Tibial nerve (tissue), 4 donors: ENCODE results near the gene WNT9A. TPM values are rescaled to one million over a fixed set of nuclear protein-coding genes. Genes with fewer than 3 reads are reported as not detected.
"Not testable (repeated sequence)": the region's sequence is repeated elsewhere in the genome, so short reads cannot be mapped to it uniquely, and the experiment has no call there.

Source experiments
- DNase-seq, 2 donors: peaks; one replicate each; pipeline ENCODE4 v3.0.0-alpha.2; 2019; ENCODE audit warnings: low spot score in 2 of 2
- H3K27ac ChIP-seq, 4 donors: fragments of 200-600 bp; sonication (generic) in 3 of 4; one replicate each; pipeline ENCODE4 v1.5.1; 2017 to 2019; ENCODE audit warnings: mild to moderate bottlenecking in 1 of 4
- H3K27me3 ChIP-seq, 2 donors: fragments of 200-600 bp; sonication (generic) in 1 of 2; one replicate each; pipeline versions ENCODE4 v1.5.1 to v1.6.0; 2017 to 2019
- H3K36me3 ChIP-seq, 3 donors: fragments of 200-600 bp; sonication (generic); one replicate each; pipeline ENCODE4 v1.5.1; 2018 to 2019
- H3K4me1 ChIP-seq, 4 donors: fragments of 200-600 bp; sonication (generic) in 3 of 4; one replicate each; pipeline ENCODE4 v1.5.1; 2017 to 2019
- H3K4me3 ChIP-seq, 4 donors: fragments of 200-600 bp; sonication (generic) in 3 of 4; one replicate each; pipeline ENCODE4 v1.5.1; 2017 to 2019; ENCODE audit warnings: mild to moderate bottlenecking in 1 of 4, moderate library complexity in 1 of 4
- H3K9me3 ChIP-seq, 4 donors: fragments of 200-600 bp; sonication (generic) in 3 of 4; one replicate each; pipeline ENCODE4 v1.5.1; 2017 to 2019
- EP300 ChIP-seq, 2 donors: sonication (generic); formaldehyde crosslinking; IDR thresholded peaks; one replicate each; pipeline ENCODE4 v1.6.1; 2017; ENCODE audit warnings: antibody characterized with exemption in 2 of 2, mild to moderate bottlenecking in 1 of 2
- POLR2A ChIP-seq, 2 donors: fragments of 450-650 bp; IDR thresholded peaks; one replicate each; pipeline ENCODE4 v1.6.1; 2017; ENCODE audit warnings: antibody characterized with exemption in 2 of 2, mild to moderate bottlenecking in 2 of 2, moderate library complexity in 2 of 2
- WGBS, 2 donors: methylation state at CpG; one replicate each; pipeline ENCODE4 v1.1.5; 2018; 5-methylcytosine and 5-hydroxymethylcytosine counted together
- total RNA-seq, 4 donors: library from RNA; depleted of rRNA; stranded (reverse); fragments of >200 nt; gene quantifications; one replicate each; pipeline ENCODE4 v1.1.0, GENCODE V29; 2016
- TF ChIP-seq, protein P1 (sequence below), 5 experiments: fragments of 200-600 bp in 3 of 5; fragments of 450-650 bp in 2 of 5; sonication (generic) in 3 of 5; IDR thresholded peaks; one replicate each; pipeline ENCODE4 v1.5.1; 2016 to 2019; ENCODE audit warnings: antibody characterized with exemption in 5 of 5, mild to moderate bottlenecking in 3 of 5, moderate library complexity in 2 of 5

The WNT9A gene, protein sequence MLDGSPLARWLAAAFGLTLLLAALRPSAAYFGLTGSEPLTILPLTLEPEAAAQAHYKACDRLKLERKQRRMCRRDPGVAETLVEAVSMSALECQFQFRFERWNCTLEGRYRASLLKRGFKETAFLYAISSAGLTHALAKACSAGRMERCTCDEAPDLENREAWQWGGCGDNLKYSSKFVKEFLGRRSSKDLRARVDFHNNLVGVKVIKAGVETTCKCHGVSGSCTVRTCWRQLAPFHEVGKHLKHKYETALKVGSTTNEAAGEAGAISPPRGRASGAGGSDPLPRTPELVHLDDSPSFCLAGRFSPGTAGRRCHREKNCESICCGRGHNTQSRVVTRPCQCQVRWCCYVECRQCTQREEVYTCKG
- total RNA-seq = 10 to 100 TPM in 1 of 4 donors, 1 to 10 TPM in 3; 5.1 to 12.8 (median 8.5) TPM

DNA sequence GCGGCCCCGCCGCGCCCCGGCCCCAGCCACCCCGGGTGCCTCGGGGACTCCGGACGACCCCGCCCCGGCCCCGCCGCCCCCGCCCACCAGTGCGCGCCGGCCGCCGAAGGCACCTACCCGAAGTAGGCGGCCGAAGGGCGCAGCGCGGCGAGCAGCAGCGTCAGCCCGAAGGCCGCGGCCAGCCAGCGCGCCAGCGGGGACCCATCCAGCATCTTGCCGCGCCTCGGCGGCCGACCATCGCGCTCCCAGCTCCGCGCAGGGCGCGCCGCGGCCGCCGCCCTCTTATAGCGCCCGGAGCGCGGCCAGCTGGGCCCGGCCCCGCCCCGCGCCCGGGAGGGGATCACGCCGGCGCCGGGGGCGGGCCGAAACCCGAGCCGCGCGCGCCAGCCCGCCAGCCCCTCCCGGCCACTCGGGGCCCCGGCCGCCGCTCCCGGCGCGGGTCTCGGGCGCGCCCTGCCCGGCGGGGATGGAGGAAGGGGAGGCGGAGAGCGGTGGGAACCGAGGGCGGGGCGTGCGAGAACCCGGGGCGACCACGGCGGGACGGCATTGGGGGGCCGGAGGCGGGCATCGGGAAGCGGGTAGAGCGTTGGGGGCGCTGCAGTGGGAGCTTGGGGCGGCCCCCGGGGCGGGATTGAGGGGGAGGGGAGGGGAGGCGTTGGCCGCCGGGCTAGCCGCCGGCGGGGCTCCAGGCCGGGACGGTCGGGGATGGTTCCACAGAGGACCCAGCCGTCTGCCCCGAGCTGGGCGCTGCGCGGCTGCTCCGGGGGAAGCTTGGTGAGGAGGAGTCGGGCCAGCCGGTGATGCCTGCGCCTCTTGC lies at the start of gene WNT9A:
TSS of gene WNT9A (minus strand) at position 257 of the 817 bp plus-strand sequence. CDS start at position 212, 45 bp downstream.
- TF ChIP-seq EP300 (IDR thresholded peaks at IDR 0.05) (no peak), POLR2A (IDR thresholded peaks at IDR 0.05) (peak; percentile 20 to 71)
- TF ChIP-seq, protein P1, sequence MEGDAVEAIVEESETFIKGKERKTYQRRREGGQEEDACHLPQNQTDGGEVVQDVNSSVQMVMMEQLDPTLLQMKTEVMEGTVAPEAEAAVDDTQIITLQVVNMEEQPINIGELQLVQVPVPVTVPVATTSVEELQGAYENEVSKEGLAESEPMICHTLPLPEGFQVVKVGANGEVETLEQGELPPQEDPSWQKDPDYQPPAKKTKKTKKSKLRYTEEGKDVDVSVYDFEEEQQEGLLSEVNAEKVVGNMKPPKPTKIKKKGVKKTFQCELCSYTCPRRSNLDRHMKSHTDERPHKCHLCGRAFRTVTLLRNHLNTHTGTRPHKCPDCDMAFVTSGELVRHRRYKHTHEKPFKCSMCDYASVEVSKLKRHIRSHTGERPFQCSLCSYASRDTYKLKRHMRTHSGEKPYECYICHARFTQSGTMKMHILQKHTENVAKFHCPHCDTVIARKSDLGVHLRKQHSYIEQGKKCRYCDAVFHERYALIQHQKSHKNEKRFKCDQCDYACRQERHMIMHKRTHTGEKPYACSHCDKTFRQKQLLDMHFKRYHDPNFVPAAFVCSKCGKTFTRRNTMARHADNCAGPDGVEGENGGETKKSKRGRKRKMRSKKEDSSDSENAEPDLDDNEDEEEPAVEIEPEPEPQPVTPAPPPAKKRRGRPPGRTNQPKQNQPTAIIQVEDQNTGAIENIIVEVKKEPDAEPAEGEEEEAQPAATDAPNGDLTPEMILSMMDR (IDR thresholded peaks at IDR 0.05) = peak in 1 of 5 experiments; percentile 17
- Histone ChIP-seq H3K4me3 (peak within 1 kb of the TSS; percentile 43 to 74 (median 52)), H3K27ac (peak within 1 kb of the TSS; percentile 62 to 90 (median 88)), H3K36me3 (no peaks in the 10 kb centered on the region), H3K9me3 (no peaks in the 10 kb centered on the region), H3K27me3 (peaks cover 0 to 18% of the 10 kb centered on the region in 2 donors), H3K4me1 (peaks cover 0 to 71% (median 20%) of the 10 kb centered on the region in 4 donors)
- DNase-seq = no peak
- 0 to 1% methylated on average over 19 to 58 of the region's 120 CpGs for WGBS, 2 donors

DNA sequence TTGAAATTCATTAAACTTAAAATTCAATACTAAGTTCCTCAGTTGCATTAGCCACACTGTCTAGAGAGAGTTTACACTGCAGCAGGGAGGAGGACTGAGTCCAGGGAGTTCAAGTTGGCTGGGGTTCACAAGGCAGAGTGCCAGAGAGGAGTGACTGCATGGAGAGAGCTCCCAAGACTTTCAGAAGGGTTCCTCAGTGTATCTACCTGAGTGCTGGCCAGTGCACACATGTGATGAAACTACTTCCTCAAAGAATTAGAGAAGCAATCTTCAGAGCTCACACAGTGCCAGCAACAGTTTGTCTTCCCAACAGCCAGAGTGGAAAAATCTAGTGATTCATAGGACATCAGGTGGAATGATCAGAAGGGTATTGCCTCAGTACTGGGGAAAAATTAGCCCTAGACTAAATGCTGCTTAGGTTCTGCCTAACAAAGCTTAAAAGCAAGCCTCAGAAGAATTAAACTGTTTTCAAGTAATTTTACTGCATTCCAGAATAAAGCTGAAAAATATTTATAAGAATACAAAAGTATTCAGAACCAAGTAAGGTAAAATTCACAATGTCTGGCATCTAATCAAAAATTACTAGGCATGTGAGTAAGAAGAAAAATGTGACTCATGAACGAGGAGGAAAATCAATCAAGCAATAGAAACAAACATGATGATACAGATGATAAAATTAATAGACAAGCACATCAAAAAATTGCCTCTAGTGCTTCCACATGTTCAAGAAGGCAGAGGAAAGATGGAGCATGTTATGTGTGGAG lies 48.6 kb upstream of the WNT9A start:
- Histone ChIP-seq H3K36me3 (no peaks in the 10 kb centered on the region), H3K27me3 (no peaks in the 10 kb centered on the region), H3K4me3 (no peak overlapping the region), H3K27ac (no peak overlapping the region), H3K4me1 (no peaks in the 10 kb centered on the region), H3K9me3 (peaks cover 0 to 59% (median 8%) of the 10 kb centered on the region in 4 donors)
- TF ChIP-seq, protein P1 (IDR thresholded peaks at IDR 0.05) = no peak
- TF ChIP-seq EP300 (IDR thresholded peaks at IDR 0.05) (no peak), POLR2A (IDR thresholded peaks at IDR 0.05) (no peak)
- DNase-seq = no peak
- 16 to 28% methylated on average over 1 of the region's 1 CpG for WGBS, 2 donors

DNA sequence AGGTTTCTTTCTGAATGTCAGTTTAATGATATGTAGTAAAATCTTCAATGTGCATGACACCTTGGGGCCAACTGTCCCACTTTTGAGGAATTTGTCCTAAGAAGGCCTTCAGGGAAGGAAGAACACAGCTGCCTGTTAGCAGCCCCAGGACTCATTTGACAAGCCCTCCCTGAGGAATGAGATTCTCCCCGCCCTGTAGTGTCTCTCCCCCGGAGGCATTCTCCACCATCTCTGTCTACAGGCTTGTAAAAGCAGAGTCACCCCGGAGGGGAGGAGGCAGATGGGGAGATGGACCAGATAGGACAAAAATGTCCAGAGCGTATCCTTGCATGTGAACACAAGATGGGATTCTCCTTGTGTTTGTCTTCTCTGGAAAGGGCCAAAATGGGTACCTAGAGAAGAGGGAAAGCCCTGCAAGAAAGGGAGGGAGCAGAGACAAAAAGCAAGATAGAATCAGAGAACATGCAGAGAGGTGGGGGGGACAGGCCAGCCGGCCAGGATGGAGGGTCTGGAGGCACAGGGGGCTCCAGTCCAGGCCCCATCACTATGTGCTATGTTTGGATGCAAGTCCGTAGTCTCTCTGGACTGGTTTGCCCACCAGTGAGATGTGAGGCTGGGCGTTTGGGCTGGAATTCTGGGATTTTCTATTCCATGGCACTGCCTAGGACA lies 47.0 kb upstream of the WNT9A start:
- peaks cover 0 to 65% (median 8%) of the 10 kb centered on the region in 4 donors for H3K9me3 ChIP-seq
- no peak for DNase-seq
- no peak overlapping the region for H3K4me3 ChIP-seq
- H3K27ac ChIP-seq = no peak overlapping the region
- TF ChIP-seq POLR2A (IDR thresholded peaks at IDR 0.05) (no peak), EP300 (IDR thresholded peaks at IDR 0.05) (no peak)
- TF ChIP-seq, protein P1 (IDR thresholded peaks at IDR 0.05) = no peak
- WGBS, 2 donors = 68 to 72% methylated on average over 7 of the region's 7 CpGs
- no peaks in the 10 kb centered on the region for H3K4me1 ChIP-seq
- H3K27me3 ChIP-seq = no peaks in the 10 kb centered on the region
- H3K36me3 ChIP-seq = no peaks in the 10 kb centered on the region

DNA sequence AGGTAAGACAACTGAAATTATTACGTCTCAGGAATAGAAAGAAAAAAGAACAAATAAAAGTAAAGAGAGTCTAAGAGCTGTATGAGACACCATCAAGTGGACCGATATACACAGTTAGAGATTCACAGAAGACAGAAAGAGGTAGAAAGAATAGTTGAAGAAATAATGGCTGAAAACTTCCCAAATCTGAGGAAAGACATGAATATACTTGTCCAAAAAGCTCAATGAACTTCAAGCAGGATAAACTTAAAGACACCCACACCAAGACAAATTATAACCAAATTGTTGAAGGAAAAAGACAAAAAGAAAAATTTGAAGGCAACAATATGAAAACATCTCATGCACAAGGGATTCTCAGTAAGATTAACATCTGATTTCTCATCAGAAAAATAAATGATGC lies 39.4 kb upstream of the WNT9A start:
- H3K4me3 ChIP-seq = no peak overlapping the region
- DNase-seq = no peak
- H3K27ac ChIP-seq = no peak overlapping the region
- no peaks in the 10 kb centered on the region for H3K36me3 ChIP-seq
- no peaks in the 10 kb centered on the region for H3K27me3 ChIP-seq
- no peaks in the 10 kb centered on the region for H3K4me1 ChIP-seq
- TF ChIP-seq EP300 (IDR thresholded peaks at IDR 0.05) (no peak), POLR2A (IDR thresholded peaks at IDR 0.05) (no peak)
- TF ChIP-seq, protein P1 (IDR thresholded peaks at IDR 0.05) = no peak
- H3K9me3 ChIP-seq = peaks cover 0 to 25% (median 0%) of the 10 kb centered on the region in 4 donors
- 93 to 97% methylated on average over 2 of the region's 2 CpGs for WGBS, 2 donors

DNA sequence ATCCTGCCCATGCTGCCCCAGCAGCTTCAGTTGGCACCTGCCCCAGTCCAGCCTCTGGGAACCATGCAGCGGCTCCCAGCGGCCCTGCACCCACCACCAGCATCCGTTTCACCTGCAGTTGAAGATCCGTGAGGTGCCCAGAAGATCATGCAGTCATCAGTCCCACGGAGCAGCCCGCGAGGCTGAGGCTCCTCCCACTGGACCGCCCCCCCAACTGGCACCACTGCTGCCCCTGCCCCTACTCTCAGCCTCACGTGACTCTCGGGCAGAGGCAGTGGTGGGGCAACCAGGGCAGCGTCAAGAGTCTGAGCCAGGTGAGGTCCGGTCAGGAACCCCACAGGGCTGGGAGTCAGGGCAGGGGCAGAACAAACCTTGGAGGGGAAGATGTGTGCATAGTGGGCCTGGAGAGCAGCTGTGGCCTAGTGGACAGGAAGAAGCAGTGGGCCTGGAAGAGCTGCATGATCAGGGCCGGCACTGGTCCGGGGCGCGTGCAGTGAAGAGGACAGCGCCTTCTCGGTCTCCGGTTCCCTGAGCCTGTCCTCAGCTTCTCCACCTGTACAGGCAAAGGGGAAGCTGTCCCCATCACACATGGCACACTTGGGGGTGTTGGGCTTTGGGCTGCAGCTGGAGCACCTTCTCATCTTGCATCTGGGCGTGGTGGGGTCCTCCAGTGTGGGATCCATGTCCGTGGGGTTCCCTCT lies 28.0 kb upstream of the WNT9A start:
- not testable (repeated sequence) for H3K9me3 ChIP-seq, H3K27ac ChIP-seq, H3K4me3 ChIP-seq, H3K36me3 ChIP-seq, H3K27me3 ChIP-seq, DNase-seq
- H3K4me1 ChIP-seq = peaks cover 0 to 15% (median 2%) of the 10 kb centered on the region in 4 donors
- 87 to 94% methylated on average over 10 to 13 of the region's 21 CpGs for WGBS, 2 donors

DNA sequence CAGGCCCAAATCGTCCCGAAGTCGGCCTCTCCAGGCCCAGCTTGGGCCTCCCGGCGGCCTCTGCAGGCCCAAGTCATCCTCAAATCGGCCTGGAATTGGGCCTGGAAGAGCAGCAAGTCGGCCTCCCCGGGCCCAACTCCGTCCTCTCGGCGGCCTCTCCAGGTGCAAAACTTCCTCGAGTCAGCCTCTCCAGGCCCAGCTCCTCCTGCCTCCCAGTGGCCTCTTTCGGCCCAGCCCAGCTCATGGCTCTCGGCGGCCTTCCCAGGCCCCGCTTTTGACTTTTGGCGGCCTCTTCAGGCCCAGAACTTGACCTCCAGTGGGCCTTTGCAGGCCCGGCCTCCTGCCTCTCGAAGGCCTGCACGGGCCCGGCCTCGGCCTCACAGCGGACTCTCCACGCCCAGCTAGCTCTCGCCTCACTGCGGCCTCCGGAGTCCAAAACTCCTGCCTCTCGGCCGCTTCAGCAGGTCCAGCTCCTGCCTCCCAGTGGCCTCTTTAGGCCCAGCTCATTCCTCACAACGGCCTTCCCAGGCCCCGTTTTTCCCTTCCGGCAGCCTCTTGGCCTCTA lies 26.1 kb upstream of the WNT9A start:
- H3K4me1 ChIP-seq = peaks cover 0 to 15% (median 2%) of the 10 kb centered on the region in 4 donors
- H3K27ac ChIP-seq = peak overlapping the region in 3 of 4 donors; percentile 40 to 50 (median 50)
- not testable (repeated sequence) for DNase-seq, H3K9me3 ChIP-seq, H3K27me3 ChIP-seq, H3K36me3 ChIP-seq, H3K4me3 ChIP-seq
- WGBS, 2 donors = 81 to 85% methylated on average over 19 to 26 of the region's 32 CpGs
